ENCODE data around the gene VTCN1. TPM values are rescaled to one million over a fixed set of nuclear protein-coding genes. Genes with fewer than 3 reads are reported as not detected.
"Not testable (repeated sequence)": the region's sequence is repeated elsewhere in the genome, so short reads cannot be mapped to it uniquely, and the experiment has no call there.

Gene VTCN1
- not detected in 2 replicates for total RNA-seq (2014; rRNA removed; shearing (Covaris generic))
- polyA plus RNA-seq (2014; cell fraction: nucleus; rRNA removed) = not detected in 2 replicates

DNA sequence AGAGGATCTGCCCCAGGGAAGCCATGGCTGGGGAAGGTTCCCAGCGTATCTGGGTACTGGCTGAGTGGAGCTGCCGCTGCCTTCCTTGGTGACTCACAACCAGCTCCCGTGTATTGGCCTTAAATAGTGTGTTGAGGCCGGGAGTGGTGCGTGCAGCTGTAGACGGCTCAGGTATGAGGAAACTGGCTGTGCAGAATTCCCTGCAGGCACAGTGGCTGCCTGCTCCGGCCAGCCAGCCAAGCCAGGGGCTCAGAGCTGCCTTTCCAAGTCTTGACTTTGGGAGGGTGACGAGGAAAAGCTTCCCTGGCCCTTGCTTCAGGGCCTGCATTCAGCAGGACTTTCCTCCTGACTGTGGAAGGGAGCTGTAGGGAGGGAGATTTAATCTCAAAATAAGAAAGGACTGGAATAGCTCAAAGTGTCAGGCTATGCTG, at the start of gene VTCN1:
Gene VTCN1, minus strand, starts transcription at position 97 of the 431 bp plus-strand sequence. Its CDS starts 72 bp downstream, at position 25.
- no peak for DNase-seq (ENCODE audit: extremely low read depth, low read depth)

GRCh38 chr1:117258791-117259190, 48.1 kb upstream of the VTCN1 start:
- DNase-seq (ENCODE audit: extremely low read depth, low read depth) = no peak

GRCh38 chr1:117258075-117258474, 47.3 kb upstream of the VTCN1 start:
- DNase-seq (ENCODE audit: extremely low read depth, low read depth) = not testable (repeated sequence)

- DNase-seq (ENCODE audit: extremely low read depth, low read depth) = no peak
Measured at GRCh38 chr1:117257291-117257690, 46.6 kb upstream of the VTCN1 start.

DNA sequence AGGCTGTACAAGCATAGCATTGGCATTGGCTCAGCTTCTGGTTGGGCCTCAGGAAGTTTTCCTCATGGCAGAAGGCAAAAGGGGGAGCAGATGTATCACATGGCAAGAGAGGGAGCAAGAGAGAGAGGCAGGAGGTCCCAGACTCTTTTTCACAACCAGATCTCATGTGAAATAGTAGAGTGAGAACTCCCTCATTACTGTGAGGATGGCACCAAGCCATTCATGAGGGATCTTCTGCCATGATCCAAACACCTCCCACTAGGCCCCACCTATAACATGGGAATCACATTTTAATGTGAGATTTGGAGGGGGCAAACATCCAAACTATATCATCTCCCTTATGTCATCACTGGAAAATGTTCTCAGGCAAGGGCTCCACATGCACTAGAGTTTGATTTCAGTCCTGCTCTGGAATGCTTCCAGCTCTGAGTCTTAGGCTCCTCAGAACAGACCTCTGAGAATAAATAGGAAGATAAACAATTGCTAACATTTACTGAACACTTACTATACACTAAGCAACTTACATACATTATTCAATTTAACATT, 39.4 kb upstream of the VTCN1 start:
- no peak for DNase-seq (ENCODE audit: extremely low read depth, low read depth)

DNA sequence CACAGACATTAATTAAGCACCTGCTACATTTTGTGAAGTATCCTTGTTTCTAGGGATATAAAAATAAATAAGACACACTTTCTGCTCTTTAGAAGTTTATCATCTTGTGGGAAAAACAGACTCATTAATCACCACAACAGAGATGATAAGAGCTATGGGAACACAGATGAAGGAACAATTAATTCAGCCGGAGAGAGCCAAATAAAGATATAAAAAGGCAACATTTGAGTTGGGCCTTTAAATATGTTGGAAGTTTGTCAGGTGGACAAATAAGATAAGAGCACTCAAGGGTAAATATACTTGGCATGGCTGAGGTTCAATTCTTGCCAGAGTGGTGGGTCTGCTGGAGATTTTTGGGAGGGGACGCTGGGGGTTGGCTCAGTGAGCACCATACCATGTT, 34.2 kb upstream of the VTCN1 start:
- DNase-seq (ENCODE audit: extremely low read depth, low read depth) = no peak

GRCh38 chr1:117244306-117244705, 33.6 kb upstream of the VTCN1 start:
- no peak for DNase-seq (ENCODE audit: extremely low read depth, low read depth)

- DNase-seq (ENCODE audit: extremely low read depth, low read depth) = no peak
Measured at GRCh38 chr1:117241512-117241911, 30.8 kb upstream of the VTCN1 start.

GRCh38 chr1:117240547-117240946, 29.8 kb upstream of the VTCN1 start:
- no peak for DNase-seq (ENCODE audit: extremely low read depth, low read depth)

DNA sequence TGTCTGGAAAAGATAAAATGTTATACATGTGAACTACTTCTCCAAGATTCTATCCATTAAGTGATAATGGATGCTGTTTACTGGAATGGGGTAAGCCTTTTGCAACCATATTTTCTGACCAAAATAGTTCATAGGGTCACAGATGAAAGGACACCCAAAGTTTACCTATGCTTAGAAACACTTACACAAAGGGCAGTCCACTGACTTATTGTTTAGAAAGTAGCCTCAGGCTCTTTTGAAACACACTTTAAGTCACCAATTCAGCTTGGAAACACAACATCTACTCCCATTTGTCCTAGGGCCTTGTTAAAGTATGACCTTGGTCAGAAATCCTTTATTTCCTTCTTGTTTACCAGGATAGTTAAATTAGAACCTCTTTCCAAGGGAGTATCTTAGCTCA, 28.7 kb upstream of the VTCN1 start:
- no peak for DNase-seq (ENCODE audit: extremely low read depth, low read depth)

- DNase-seq (ENCODE audit: extremely low read depth, low read depth) = no peak
Measured at GRCh38 chr1:117237726-117238381, 27.1 kb upstream of the VTCN1 start.

DNA sequence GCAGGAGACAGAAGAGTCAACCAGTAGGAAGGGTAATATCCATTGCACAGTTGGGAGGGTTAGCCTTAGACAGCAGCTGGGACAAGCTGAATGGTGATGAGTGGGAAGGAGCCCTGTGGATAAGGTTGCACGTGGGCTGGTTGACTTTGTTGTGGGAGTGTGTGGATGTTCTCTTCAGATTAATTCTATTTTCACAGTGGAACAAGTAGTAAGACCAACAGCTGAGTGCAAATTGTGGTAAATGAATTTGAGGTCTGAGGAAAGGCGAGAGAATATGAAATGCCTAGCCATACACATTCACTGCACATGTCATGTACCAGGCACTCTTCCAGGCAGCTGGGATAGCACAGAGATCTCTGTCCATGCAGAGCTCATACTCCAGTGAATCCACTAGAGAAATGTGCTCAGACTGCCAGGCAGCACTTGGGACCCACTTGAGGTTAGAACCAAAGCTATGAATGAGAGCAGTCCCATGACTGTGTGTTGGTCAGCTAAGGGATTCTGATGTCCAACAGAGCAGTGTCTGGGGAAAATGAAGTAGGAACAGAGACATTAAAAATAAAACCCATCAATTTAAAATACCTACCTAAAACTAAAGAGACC, 25.2 kb upstream of the VTCN1 start:
- no peak for DNase-seq (ENCODE audit: extremely low read depth, low read depth)

DNA sequence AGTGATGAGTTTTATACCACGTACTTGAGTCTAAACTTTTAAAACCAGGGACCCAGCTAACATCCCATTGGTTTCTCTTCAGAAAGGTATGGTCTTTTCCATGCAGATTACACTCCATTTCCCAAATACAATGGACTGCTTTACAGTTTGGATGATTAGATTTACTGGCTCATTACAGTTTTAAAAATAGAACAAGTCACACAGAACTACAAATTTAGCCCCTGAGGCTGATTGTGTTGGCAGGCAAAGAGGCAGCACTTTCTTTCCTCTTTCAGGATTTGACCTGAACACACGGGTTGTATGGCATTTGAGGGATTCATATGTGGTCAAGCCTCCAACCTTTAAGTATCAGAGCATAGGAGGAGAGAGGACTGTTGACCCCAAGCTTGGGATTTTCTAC, 21.8 kb upstream of the VTCN1 start:
- DNase-seq (ENCODE audit: extremely low read depth, low read depth) = no peak

- DNase-seq (ENCODE audit: extremely low read depth, low read depth) = no peak
Measured at GRCh38 chr1:117231748-117232373, 21.1 kb upstream of the VTCN1 start.

DNA sequence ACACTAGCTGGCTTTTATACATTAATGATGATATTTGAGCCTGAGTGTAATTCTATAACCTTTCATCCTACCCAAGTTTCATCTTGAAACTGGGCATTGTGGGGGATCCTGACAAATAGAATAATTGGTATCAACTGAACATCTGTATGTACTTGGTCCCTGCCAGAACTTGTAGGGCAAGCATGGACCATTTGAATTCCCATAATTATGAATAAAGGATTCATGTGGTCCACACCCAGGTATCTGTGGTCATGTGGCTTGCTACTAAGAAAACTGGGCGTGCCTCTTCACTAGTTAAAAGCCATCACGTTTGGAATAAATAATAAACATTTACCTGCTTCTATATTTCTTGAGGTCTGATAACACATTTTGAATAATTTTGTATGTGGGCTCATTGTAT, 20.6 kb upstream of the VTCN1 start:
- DNase-seq (ENCODE audit: extremely low read depth, low read depth) = no peak

GRCh38 chr1:117229217-117229616, 18.5 kb upstream of the VTCN1 start:
- DNase-seq (ENCODE audit: extremely low read depth, low read depth) = no peak

- DNase-seq (ENCODE audit: extremely low read depth, low read depth) = no peak
Measured at GRCh38 chr1:117225931-117226330, 15.2 kb upstream of the VTCN1 start.

- DNase-seq (ENCODE audit: extremely low read depth, low read depth) = no peak
Measured at GRCh38 chr1:117216718-117217117, 6.0 kb upstream of the VTCN1 start.

- DNase-seq (ENCODE audit: extremely low read depth, low read depth) = no peak
Measured at GRCh38 chr1:117215733-117216462, 5.2 kb upstream of the VTCN1 start.

GRCh38 chr1:117215019-117215418, 4.3 kb upstream of the VTCN1 start:
- DNase-seq (ENCODE audit: extremely low read depth, low read depth) = no peak

GRCh38 chr1:117213046-117213445, 2.3 kb upstream of the VTCN1 start:
- no peak for DNase-seq (ENCODE audit: extremely low read depth, low read depth)
